HEK293 (cell line): ENCODE results near the gene HBZ.
A peak's percentile ranks its signal among the peaks of the same experiment; 100 is the strongest.
"Not testable (repeated sequence)": the region's sequence is repeated elsewhere in the genome, so short reads cannot be mapped to it uniquely, and the experiment has no call there.

Source experiments
- CTCF ChIA-PET: fragments of 350-600 bp; formaldehyde crosslinking; extraction: SDS; loops from one replicate; lab custom pipeline; 2021; ENCODE audit warnings: antibody characterized with exemption; lab: Yijun Ruan, JAX
- POLR2A ChIA-PET: fragments of 300-600 bp; formaldehyde crosslinking; extraction: SDS; loops from one replicate; lab custom pipeline; 2020; ENCODE audit warnings: antibody characterized with exemption, inconsistent platforms; lab: Yijun Ruan, JAX
- H3K27ac ChIP-seq: fragments of 200-500 bp; sonication (Bioruptor generic); 2 replicates; pipeline ENCODE4 v1.5.1; 2014; ENCODE audit warnings: low read depth, low read length, control low read depth, inconsistent platforms; ENCODE audit errors: extremely low read depth
- H3K36me3 ChIP-seq, 2 experiments: fragments of 200-500 bp in 1 of 2; sonication (Bioruptor generic) in 1 of 2; 1 replicate in 1 of 2; 2 replicates in 1 of 2; pipeline ENCODE4 v1.5.1; 2014 to 2017; ENCODE audit warnings: inconsistent platforms in 2 of 2, low read length in 2 of 2; ENCODE audit not compliant: control insufficient read depth in 2 of 2, insufficient read depth in 1 of 2
- H3K4me1 ChIP-seq: fragments of 200-500 bp; sonication (Bioruptor generic); 2 replicates; pipeline ENCODE4 v1.5.1; 2014; ENCODE audit warnings: mild to moderate bottlenecking, low read length, inconsistent platforms; ENCODE audit not compliant: control insufficient read depth, insufficient read depth
- H3K4me3 ChIP-seq: 2 replicates; pipeline ENCODE4 v1.5.1; 2011; ENCODE audit warnings: low read depth, mild to moderate bottlenecking, control low read depth, low read length, moderate library complexity
- H3K9me3 ChIP-seq: fragments of 200-500 bp; sonication (Bioruptor generic); 2 replicates; pipeline ENCODE4 v1.5.1; 2014; ENCODE audit warnings: low read depth, low read length, inconsistent platforms; ENCODE audit not compliant: control insufficient read depth, insufficient read depth
- GLIS1 ChIP-seq: fragments of 450-650 bp; formaldehyde crosslinking; IDR thresholded peaks from 2 replicates; pipeline ENCODE4 v1.5.1; 2016; ENCODE audit warnings: missing biosample characterization, missing genetic modification characterization
- GLIS2 ChIP-seq: fragments of 450-650 bp; formaldehyde crosslinking; IDR thresholded peaks from 2 replicates; pipeline ENCODE4 v1.5.1; 2016; ENCODE audit warnings: missing biosample characterization, missing genetic modification characterization
- KLF10 ChIP-seq: fragments of 450-650 bp; IDR thresholded peaks from 2 replicates; pipeline ENCODE4 v1.5.1; 2018; ENCODE audit warnings: missing biosample characterization, mild to moderate bottlenecking, missing genetic modification characterization
- OSR2 ChIP-seq: fragments of 450-650 bp; formaldehyde crosslinking; IDR thresholded peaks from 2 replicates; pipeline ENCODE4 v1.5.1; 2016; ENCODE audit warnings: missing biosample characterization, missing genetic modification characterization
- ZBTB17 ChIP-seq: fragments of 450-650 bp; formaldehyde crosslinking; IDR thresholded peaks from 2 replicates; pipeline ENCODE4 v1.5.1; 2016; ENCODE audit warnings: missing biosample characterization, missing genetic modification characterization
- ZFHX2 ChIP-seq: fragments of 450-650 bp; formaldehyde crosslinking; conservative IDR thresholded peaks from 2 replicates; pipeline ENCODE4 v1.5.1; 2016; ENCODE audit warnings: missing biosample characterization, missing genetic modification characterization
- ZIC2 ChIP-seq: fragments of 450-650 bp; formaldehyde crosslinking; IDR thresholded peaks from 2 replicates; pipeline ENCODE4 v1.5.1; 2016; ENCODE audit warnings: missing biosample characterization, missing genetic modification characterization
- ZNF140 ChIP-seq: fragments of 450-650 bp; formaldehyde crosslinking; IDR thresholded peaks from 2 replicates; pipeline ENCODE4 v1.5.1; 2016; ENCODE audit warnings: missing biosample characterization, missing genetic modification characterization
- ZNF341 ChIP-seq: fragments of 450-650 bp; formaldehyde crosslinking; IDR thresholded peaks from 2 replicates; pipeline ENCODE4; 2016; ENCODE audit warnings: low read depth, missing biosample characterization, missing genetic modification characterization
- ZNF600 ChIP-seq: fragments of 450-650 bp; formaldehyde crosslinking; IDR thresholded peaks from 2 replicates; pipeline ENCODE4 v1.5.1; 2016; ENCODE audit warnings: missing biosample characterization, missing genetic modification characterization
- TF ChIP-seq, protein P1 (sequence below): fragments of 450-650 bp; formaldehyde crosslinking; IDR thresholded peaks from 2 replicates; pipeline ENCODE4 v1.5.1; 2016; ENCODE audit warnings: missing biosample characterization, missing genetic modification characterization
- TF ChIP-seq, protein P2 (sequence below): fragments of 450-650 bp; formaldehyde crosslinking; IDR thresholded peaks from 2 replicates; pipeline ENCODE4 v1.5.1; 2017; ENCODE audit warnings: missing biosample characterization, missing genetic modification characterization
- TF ChIP-seq, protein P3 (sequence below): fragments of 450-650 bp; formaldehyde crosslinking; IDR thresholded peaks from 2 replicates; pipeline ENCODE4 v1.5.1; 2016; ENCODE audit warnings: missing biosample characterization, missing genetic modification characterization

HBZ gene

GRCh38 chr16:170788-171187 lies 18.3 kb downstream of the HBZ start:
- Histone ChIP-seq H3K36me3 (no peaks in the 10 kb centered on the region), H3K9me3 (no peaks in the 10 kb centered on the region), H3K27ac (no peak overlapping the region), H3K4me1 (0 out of 2 replicates have a peak, but pooled peaks cover 2% of the 10 kb centered on the region), H3K4me3 (no peak overlapping the region)
- ChIA-PET POLR2A (interaction anchor here (1.0 kb wide), 2 partner anchors 9 to 12 kb away, joined by 5 to 6 read pairs; no protein-coding TSS in a partner anchor), CTCF (interaction anchor here (0.6 to 1.5 kb wide), 2 partner anchors 53 to 60 kb away, joined by 4 to 5 read pairs; no protein-coding TSS in a partner anchor)
- TF ChIP-seq ZNF140 (tag by site-specific recombination) (no peak), OSR2 (no peak), KLF10 (no peak)

DNA sequence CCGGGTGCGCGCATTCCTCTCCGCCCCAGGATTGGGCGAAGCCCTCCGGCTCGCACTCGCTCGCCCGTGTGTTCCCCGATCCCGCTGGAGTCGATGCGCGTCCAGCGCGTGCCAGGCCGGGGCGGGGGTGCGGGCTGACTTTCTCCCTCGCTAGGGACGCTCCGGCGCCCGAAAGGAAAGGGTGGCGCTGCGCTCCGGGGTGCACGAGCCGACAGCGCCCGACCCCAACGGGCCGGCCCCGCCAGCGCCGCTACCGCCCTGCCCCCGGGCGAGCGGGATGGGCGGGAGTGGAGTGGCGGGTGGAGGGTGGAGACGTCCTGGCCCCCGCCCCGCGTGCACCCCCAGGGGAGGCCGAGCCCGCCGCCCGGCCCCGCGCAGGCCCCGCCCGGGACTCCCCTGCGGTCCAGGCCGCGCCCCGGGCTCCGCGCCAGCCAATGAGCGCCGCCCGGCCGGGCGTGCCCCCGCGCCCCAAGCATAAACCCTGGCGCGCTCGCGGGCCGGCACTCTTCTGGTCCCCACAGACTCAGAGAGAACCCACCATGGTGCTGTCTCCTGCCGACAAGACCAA lies 20.0 kb downstream of the HBZ start, which contains the start of gene HBA2:
HBA2 (plus strand) TSS at position 503 of the 568 bp plus-strand sequence; CDS start at position 540, 37 bp downstream.
- H3K4me1 ChIP-seq, POLR2A ChIA-PET, H3K4me3 ChIP-seq, H3K9me3 ChIP-seq, H3K27ac ChIP-seq, CTCF ChIA-PET, H3K36me3 ChIP-seq: not testable (repeated sequence)

DNA sequence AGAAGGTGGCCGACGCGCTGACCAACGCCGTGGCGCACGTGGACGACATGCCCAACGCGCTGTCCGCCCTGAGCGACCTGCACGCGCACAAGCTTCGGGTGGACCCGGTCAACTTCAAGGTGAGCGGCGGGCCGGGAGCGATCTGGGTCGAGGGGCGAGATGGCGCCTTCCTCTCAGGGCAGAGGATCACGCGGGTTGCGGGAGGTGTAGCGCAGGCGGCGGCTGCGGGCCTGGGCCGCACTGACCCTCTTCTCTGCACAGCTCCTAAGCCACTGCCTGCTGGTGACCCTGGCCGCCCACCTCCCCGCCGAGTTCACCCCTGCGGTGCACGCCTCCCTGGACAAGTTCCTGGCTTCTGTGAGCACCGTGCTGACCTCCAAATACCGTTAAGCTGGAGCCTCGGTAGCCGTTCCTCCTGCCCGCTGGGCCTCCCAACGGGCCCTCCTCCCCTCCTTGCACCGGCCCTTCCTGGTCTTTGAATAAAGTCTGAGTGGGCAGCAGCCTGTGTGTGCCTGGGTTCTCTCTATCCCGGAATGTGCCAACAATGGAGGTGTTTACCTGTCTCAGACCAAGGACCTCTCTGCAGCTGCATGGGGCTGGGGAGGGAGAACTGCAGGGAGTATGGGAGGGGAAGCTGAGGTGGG lies 20.9 kb downstream of the HBZ start:
- H3K27ac ChIP-seq, POLR2A ChIA-PET, H3K9me3 ChIP-seq, H3K4me3 ChIP-seq, H3K4me1 ChIP-seq, CTCF ChIA-PET, H3K36me3 ChIP-seq: not testable (repeated sequence)
- peak; percentile 25; the same call in 1 of the 2 replicates for TF ChIP-seq ZFHX2 (tag by site-specific recombination)
- TF ChIP-seq ZNF341 (tag by site-specific recombination) = 0 out of 2 replicates have a peak, but pooled peaks have one; percentile 25

DNA sequence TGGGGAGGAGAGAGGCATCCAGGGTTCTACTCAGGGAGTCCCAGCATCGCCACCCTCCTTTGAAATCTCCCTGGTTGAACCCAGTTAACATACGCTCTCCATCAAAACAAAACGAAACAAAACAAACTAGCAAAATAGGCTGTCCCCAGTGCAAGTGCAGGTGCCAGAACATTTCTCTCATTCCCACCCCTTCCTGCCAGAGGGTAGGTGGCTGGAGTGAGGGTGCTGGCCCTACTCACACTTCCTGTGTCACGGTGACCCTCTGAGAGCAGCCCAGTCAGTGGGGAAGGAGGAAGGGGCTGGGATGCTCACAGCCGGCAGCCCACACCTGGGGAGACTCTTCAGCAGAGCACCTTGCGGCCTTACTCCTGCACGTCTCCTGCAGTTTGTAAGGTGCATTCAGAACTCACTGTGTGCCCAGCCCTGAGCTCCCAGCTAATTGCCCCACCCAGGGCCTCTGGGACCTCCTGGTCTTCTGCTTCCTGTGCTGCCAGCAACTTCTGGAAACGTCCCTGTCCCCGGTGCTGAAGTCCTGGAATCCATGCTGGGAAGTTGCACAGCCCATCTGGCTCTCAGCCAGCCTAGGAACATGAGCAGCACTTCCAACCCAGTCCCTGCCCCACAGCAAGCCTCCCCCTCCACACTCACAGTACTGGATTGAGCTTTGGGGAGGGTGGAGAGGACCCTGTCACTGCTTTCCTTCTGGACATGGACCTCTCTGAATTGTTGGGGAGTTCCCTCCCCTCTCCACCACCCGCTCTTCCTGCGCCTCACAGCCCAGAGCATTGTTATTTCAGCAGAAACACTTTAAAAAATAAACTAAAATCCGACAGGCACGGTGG lies 21.7 kb downstream of the HBZ start:
- not testable (repeated sequence) for H3K27ac ChIP-seq, H3K9me3 ChIP-seq, H3K4me3 ChIP-seq, H3K4me1 ChIP-seq, H3K36me3 ChIP-seq
- ChIA-PET CTCF (interaction anchor here (0.7 to 1.2 kb wide), 2 partner anchors 77 to 188 kb away, joined by 3 read pairs; no protein-coding TSS in a partner anchor), POLR2A (interaction anchor here (0.6 kb wide), 1 partner anchor 71 kb away, joined by 3 read pairs; no protein-coding TSS in a partner anchor)
- TF ChIP-seq, protein P1, sequence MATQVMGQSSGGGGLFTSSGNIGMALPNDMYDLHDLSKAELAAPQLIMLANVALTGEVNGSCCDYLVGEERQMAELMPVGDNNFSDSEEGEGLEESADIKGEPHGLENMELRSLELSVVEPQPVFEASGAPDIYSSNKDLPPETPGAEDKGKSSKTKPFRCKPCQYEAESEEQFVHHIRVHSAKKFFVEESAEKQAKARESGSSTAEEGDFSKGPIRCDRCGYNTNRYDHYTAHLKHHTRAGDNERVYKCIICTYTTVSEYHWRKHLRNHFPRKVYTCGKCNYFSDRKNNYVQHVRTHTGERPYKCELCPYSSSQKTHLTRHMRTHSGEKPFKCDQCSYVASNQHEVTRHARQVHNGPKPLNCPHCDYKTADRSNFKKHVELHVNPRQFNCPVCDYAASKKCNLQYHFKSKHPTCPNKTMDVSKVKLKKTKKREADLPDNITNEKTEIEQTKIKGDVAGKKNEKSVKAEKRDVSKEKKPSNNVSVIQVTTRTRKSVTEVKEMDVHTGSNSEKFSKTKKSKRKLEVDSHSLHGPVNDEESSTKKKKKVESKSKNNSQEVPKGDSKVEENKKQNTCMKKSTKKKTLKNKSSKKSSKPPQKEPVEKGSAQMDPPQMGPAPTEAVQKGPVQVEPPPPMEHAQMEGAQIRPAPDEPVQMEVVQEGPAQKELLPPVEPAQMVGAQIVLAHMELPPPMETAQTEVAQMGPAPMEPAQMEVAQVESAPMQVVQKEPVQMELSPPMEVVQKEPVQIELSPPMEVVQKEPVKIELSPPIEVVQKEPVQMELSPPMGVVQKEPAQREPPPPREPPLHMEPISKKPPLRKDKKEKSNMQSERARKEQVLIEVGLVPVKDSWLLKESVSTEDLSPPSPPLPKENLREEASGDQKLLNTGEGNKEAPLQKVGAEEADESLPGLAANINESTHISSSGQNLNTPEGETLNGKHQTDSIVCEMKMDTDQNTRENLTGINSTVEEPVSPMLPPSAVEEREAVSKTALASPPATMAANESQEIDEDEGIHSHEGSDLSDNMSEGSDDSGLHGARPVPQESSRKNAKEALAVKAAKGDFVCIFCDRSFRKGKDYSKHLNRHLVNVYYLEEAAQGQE (tag by site-specific recombination) = peak; percentile 93
- TF ChIP-seq ZBTB17 (tag by site-specific recombination) (0 out of 2 replicates have a peak, but pooled peaks have one; percentile 28), GLIS2 (0 out of 2 replicates have a peak, but pooled peaks have one; percentile 25), ZNF341 (tag by site-specific recombination) (peak; percentile 33), GLIS1 (tag by site-specific recombination) (peak; percentile 61), ZIC2 (tag by site-specific recombination) (0 out of 2 replicates have a peak, but pooled peaks have one; percentile 13), ZNF600 (tag by site-specific recombination) (peak; percentile 89)
- TF ChIP-seq, protein P2, sequence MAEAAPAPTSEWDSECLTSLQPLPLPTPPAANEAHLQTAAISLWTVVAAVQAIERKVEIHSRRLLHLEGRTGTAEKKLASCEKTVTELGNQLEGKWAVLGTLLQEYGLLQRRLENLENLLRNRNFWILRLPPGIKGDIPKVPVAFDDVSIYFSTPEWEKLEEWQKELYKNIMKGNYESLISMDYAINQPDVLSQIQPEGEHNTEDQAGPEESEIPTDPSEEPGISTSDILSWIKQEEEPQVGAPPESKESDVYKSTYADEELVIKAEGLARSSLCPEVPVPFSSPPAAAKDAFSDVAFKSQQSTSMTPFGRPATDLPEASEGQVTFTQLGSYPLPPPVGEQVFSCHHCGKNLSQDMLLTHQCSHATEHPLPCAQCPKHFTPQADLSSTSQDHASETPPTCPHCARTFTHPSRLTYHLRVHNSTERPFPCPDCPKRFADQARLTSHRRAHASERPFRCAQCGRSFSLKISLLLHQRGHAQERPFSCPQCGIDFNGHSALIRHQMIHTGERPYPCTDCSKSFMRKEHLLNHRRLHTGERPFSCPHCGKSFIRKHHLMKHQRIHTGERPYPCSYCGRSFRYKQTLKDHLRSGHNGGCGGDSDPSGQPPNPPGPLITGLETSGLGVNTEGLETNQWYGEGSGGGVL (tag by site-specific recombination) = peak; percentile 86
- TF ChIP-seq, protein P3, sequence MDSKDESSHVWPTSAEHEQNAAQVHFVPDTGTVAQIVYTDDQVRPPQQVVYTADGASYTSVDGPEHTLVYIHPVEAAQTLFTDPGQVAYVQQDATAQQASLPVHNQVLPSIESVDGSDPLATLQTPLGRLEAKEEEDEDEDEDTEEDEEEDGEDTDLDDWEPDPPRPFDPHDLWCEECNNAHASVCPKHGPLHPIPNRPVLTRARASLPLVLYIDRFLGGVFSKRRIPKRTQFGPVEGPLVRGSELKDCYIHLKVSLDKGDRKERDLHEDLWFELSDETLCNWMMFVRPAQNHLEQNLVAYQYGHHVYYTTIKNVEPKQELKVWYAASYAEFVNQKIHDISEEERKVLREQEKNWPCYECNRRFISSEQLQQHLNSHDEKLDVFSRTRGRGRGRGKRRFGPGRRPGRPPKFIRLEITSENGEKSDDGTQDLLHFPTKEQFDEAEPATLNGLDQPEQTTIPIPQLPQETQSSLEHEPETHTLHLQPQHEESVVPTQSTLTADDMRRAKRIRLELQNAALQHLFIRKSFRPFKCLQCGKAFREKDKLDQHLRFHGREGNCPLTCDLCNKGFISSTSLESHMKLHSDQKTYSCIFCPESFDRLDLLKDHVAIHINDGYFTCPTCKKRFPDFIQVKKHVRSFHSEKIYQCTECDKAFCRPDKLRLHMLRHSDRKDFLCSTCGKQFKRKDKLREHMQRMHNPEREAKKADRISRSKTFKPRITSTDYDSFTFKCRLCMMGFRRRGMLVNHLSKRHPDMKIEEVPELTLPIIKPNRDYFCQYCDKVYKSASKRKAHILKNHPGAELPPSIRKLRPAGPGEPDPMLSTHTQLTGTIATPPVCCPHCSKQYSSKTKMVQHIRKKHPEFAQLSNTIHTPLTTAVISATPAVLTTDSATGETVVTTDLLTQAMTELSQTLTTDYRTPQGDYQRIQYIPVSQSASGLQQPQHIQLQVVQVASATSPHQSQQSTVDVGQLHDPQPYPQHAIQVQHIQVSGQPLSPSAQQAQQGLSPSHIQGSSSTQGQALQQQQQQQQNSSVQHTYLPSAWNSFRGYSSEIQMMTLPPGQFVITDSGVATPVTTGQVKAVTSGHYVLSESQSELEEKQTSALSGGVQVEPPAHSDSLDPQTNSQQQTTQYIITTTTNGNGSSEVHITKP (tag by site-specific recombination) = peak; percentile 33; the same call in 1 of the 2 replicates
